Choroid plexus epithelial cell (primary cell): ENCODE measurements around the gene FBXO21.

Experiments
- DNase-seq: peaks from one replicate; pipeline ENCODE4 v3.0.0-alpha.2; 2010; ENCODE audit warnings: low read depth
- H3K4me3 ChIP-seq: 2 replicates; pipeline ENCODE4 v1.5.1; 2011; ENCODE audit warnings: low read depth, mild to moderate bottlenecking, control low read depth, low read length, moderate library complexity
- CTCF ChIP-seq: conservative IDR thresholded peaks from 2 replicates; pipeline ENCODE4 v1.5.1; 2011; ENCODE audit warnings: low read depth, mild to moderate bottlenecking, control low read depth, inconsistent platforms, low read length, moderate library complexity

FBXO21 gene

GRCh38 chr12:117166107-117166506 lies 24.2 kb downstream of the FBXO21 start:
- no peak for DNase-seq
- no peak for TF ChIP-seq CTCF
- H3K4me3 ChIP-seq: no peak overlapping the region

GRCh38 chr12:117165342-117165741 lies 24.9 kb downstream of the FBXO21 start:
- TF ChIP-seq CTCF: no peak
- H3K4me3 ChIP-seq: no peak overlapping the region
- no peak for DNase-seq

GRCh38 chr12:117162633-117163032 lies 27.6 kb downstream of the FBXO21 start:
- no peak overlapping the region for H3K4me3 ChIP-seq
- TF ChIP-seq CTCF: no peak
- DNase-seq: no peak

DNA sequence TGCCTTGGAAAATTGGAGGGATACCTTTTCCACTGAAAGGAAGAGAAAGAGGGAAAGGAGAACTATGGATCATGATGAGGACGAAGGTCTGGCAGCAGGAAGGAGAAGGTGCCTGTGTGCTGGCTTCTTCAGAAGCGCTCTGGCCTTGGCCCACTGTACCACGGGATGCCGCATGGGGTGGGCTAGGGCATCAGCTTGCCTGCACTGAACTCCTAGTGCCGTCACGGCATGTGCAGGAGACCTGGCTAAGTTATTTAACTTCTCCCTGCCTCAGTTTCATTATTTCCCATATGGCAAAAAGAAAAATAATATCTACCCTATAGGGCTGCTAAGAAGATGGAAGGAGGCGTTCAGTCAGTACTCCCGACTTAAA lies 28.1 kb downstream of the FBXO21 start:
- no peak for DNase-seq
- H3K4me3 ChIP-seq: no peak overlapping the region
- no peak for TF ChIP-seq CTCF

DNA sequence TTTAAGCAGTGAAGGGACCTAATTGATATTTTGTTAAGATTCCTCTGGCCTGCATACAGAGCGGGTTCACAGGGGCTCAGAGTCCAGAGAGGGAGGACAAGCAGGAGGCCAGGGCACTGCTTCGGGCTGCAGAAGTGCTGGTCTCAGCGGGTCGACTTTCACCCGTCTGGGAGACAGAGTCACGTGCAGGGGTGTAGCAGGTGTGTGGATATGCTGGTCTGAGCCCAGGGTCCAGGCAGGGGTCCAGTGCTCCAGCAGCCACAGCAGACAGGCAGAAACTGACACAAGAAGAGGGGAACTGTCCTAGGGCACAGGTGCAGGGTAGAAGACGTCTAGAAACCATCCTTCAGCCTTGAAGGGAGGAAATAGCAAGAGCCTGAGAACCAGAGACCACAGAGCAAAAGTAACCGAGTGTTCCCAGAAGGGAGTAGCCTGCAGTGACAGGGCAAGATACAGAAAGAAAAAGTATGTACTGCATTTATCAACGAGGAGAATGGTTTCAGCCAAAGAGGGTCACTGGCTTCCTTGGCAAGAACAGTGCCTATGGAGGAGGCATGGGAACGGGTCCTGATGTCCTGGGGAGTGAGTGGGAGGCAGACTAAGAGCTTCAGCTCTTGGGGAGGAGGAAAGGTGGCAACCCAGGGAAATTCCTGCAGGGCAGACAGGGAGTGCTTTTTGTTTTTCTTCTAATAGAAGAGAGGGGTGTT lies 28.7 kb downstream of the FBXO21 start:
- H3K4me3 ChIP-seq: no peak overlapping the region
- DNase-seq: no peak
- no peak for TF ChIP-seq CTCF

- no peak for DNase-seq
- TF ChIP-seq CTCF: no peak
- no peak overlapping the region for H3K4me3 ChIP-seq
These were observed 30.6 kb downstream of the FBXO21 start for GRCh38 chr12:117159674-117160073.

DNA sequence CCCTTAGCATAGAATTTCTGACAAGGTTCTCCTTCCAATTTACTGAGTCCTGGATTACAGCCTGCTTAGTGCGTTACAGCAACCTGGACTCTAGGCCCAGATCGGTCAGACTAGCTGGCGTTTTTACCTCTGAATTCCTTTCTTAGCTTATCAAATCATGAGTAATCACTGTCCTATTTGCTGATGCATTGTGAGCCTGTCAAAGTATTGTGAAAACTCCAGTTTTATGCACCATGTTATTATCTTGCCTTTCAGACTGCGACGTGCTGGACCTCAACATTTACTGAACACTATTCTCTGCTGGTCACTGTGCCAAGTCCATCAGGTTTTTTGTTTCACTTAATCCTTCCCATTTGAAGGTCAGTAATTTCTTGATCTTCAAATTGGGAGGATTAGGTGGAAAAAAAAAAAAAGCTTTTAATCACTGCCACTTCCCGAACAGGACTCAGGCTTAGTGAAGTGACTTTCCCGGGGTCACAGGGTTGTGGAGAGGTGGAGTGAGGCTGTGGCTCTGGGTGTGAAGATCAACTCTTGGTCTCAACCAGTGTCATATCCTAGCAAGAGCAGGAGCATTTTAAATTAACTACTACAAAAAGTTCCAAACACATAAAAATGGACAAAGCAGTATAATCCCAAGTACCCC lies 31.2 kb downstream of the FBXO21 start:
- H3K4me3 ChIP-seq: no peak overlapping the region
- no peak for TF ChIP-seq CTCF
- DNase-seq: peak; percentile 56
